Left ventricle myocardium inferior (tissue), 1 donor: Measurements from ENCODE around the gene UNC13B. TPM values are rescaled to one million over a fixed set of nuclear protein-coding genes. Genes with fewer than 3 reads are reported as not detected.
"Not testable (repeated sequence)": the region's sequence is repeated elsewhere in the genome, so short reads cannot be mapped to it uniquely, and the experiment has no call there.

ENCODE experiments used
- DNase-seq: peaks from one replicate; pipeline ENCODE4 v3.0.0-alpha.2; 2020
- H3K27ac ChIP-seq: fragments of 200-600 bp; replicated peaks from 2 replicates; pipeline ENCODE4 v1.8.0; 2021
- H3K27me3 ChIP-seq: fragments of 200-600 bp; 2 replicates; pipeline ENCODE4 v1.8.0; 2021; ENCODE audit warnings: low read depth
- H3K36me3 ChIP-seq: fragments of 200-600 bp; 2 replicates; pipeline ENCODE4 v1.8.0; 2021
- H3K4me1 ChIP-seq: fragments of 200-600 bp; 2 replicates; pipeline ENCODE4 v1.8.0; 2021
- H3K4me3 ChIP-seq: fragments of 200-600 bp; 2 replicates; pipeline ENCODE4 v1.8.0; 2021; ENCODE audit warnings: mild to moderate bottlenecking, moderate library complexity
- H3K9me3 ChIP-seq: fragments of 200-600 bp; replicated peaks from 2 replicates; pipeline ENCODE4 v1.8.0; 2021
- intact Hi-C: fragments of 100-400 bp; cut with micrococcal nuclease; formaldehyde crosslinking; loops from one replicate; pipeline ENCODE4 v1.11.0; 2022
- total RNA-seq: library from RNA; stranded (reverse); fragmentation: NEBNext Ultra II Directional; extraction: Animal tissue kit (Norgen Biotek cat#: 25700); gene quantifications from one replicate; pipeline ENCODE4 v1.2.1, GENCODE V29; 2021
- TF ChIP-seq, protein P1 (sequence below): fragments of 200-600 bp; IDR thresholded peaks from 2 replicates; pipeline ENCODE4 v1.8.0; 2021; ENCODE audit warnings: antibody characterized with exemption, mild to moderate bottlenecking, borderline replicate concordance
- donor health status: DM: no; HTN: yes; CAD: no; lungs with severe emphysema.

Gene UNC13B
- total RNA-seq, 1 donor from 2014 or later: 21.6 TPM

DNA sequence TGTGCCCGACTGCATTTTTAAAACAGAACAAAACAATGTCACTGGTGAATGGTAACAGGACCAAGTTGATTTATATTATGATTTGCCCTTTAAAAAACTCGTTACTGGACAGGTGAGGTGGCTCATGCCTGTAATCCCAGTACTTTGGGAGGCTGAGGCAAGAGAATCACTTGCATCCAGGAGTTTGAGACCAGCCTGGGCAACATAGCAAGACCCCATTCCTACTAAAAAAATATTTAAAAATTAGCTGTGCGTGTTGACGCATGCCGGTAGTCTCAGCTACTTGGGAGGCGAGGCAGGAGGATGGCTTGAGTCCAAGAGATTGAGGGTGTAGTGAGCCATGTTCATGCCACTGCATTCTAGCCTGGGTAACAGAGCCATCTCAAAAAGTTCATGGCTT is 7.2 kb downstream of the UNC13B start:
- H3K36me3 ChIP-seq: no peaks in the 10 kb centered on the region
- no peaks in the 10 kb centered on the region for H3K9me3 ChIP-seq
- H3K27ac ChIP-seq: no peak overlapping the region
- H3K4me1 ChIP-seq: peaks cover 35% of the 10 kb centered on the region
- TF ChIP-seq, protein P1, sequence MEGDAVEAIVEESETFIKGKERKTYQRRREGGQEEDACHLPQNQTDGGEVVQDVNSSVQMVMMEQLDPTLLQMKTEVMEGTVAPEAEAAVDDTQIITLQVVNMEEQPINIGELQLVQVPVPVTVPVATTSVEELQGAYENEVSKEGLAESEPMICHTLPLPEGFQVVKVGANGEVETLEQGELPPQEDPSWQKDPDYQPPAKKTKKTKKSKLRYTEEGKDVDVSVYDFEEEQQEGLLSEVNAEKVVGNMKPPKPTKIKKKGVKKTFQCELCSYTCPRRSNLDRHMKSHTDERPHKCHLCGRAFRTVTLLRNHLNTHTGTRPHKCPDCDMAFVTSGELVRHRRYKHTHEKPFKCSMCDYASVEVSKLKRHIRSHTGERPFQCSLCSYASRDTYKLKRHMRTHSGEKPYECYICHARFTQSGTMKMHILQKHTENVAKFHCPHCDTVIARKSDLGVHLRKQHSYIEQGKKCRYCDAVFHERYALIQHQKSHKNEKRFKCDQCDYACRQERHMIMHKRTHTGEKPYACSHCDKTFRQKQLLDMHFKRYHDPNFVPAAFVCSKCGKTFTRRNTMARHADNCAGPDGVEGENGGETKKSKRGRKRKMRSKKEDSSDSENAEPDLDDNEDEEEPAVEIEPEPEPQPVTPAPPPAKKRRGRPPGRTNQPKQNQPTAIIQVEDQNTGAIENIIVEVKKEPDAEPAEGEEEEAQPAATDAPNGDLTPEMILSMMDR: no peak
- intact Hi-C loops: no loop called here
- no peak for DNase-seq
- no peak overlapping the region for H3K4me3 ChIP-seq
- H3K27me3 ChIP-seq: no peaks in the 10 kb centered on the region

DNA sequence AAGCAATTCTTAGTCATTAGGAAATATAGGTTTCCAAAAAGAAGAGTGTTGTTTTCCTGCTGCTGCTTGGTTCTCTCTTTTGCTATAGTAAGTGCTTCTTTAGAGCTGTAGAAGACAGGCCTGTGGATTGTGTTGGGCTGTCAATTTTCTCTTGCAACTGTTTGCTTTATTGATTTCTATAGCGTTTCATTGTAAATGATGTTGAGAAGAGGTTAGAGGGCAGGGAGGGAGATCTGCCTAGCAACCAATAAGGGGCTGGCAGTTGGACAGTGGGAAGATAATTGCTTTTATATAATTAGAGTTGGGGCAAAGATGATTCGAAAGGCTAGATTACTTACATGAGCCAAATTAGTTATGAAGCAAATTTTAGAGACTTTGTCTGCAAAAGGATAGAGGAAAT is 11.1 kb downstream of the UNC13B start:
- DNase-seq: no peak
- intact Hi-C loops: no loop called here
- Histone ChIP-seq H3K4me1 (peaks cover 18% of the 10 kb centered on the region), H3K36me3 (no peaks in the 10 kb centered on the region), H3K27ac (no peak overlapping the region), H3K27me3 (no peaks in the 10 kb centered on the region), H3K9me3 (no peaks in the 10 kb centered on the region), H3K4me3 (no peak overlapping the region)
- TF ChIP-seq, protein P1: no peak

DNA sequence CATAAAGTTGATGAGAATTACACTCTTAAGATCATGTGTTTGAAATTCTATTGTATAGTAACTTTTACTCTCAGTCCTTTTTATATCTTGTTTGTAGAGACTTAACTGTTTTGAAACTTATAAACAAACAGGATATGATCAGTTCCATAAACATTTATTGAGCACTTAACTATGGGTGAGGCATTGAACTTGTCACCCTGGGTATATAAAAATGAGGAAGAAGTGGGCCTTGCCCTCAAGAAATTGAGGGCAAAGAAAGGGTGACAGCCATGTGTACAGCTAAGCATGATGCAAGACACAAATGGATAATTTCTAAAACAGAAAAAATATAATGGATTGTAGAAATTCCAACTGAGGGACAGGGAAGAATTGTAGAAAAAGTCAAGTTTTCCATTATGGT is 15.7 kb downstream of the UNC13B start:
- DNase-seq: no peak
- H3K27me3 ChIP-seq: no peaks in the 10 kb centered on the region
- H3K4me1 ChIP-seq: peaks cover 23% of the 10 kb centered on the region
- H3K9me3 ChIP-seq: peaks cover 9% of the 10 kb centered on the region
- no peak overlapping the region for H3K4me3 ChIP-seq
- no peak overlapping the region for H3K27ac ChIP-seq
- TF ChIP-seq, protein P1: no peak
- no peaks in the 10 kb centered on the region for H3K36me3 ChIP-seq
- intact Hi-C loops: no loop called here

DNA sequence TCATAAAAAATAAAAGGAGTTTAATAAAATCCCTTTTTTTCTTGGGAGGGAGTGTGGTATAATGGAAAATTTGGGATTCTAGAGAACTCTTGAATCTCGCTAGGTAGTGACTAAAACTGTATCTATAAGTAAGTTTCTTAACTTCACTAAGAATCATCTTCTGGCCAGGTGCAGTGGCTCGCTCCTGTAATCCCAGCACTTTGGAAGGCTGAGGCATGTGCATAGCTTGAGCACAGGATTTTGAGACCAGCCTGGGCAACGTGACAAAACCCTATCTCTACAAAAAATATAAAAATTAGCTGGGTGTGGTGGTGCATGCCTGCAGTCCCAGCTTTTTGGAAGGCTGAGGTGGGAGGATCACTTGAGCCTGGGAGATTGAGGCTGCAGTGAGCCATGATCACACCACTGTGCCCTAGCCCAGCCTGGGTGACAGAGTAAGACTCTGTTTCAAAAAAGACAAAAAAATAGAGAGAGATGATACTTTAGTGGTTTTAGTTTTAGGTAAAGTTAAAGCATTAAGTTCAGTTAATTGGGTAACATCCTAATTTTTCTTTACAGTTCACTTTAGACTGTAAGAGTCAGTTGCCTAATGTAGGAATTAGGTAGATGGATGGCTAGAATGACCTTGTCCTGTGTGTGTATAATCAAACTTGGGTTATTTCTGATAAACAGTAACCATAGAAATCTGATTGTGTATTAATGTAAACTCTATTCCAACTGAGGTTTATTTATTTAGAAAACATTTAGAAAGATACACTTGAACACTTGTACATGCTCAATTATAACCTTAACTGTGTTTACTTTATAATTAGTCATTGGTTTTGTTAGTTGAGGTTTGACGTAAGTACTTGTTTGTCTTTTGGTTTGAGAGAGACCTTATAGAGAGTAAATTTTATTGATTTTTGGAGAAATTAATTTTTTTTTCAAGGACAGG is 17.8 kb downstream of the UNC13B start:
- Histone ChIP-seq H3K36me3 (no peaks in the 10 kb centered on the region), H3K4me1 (peaks cover 15% of the 10 kb centered on the region), H3K27me3 (no peaks in the 10 kb centered on the region), H3K27ac (no peak overlapping the region), H3K4me3 (no peak overlapping the region), H3K9me3 (peaks cover 9% of the 10 kb centered on the region)
- TF ChIP-seq, protein P1: no peak
- no peak for DNase-seq
- intact Hi-C loops: no loop called here

DNA sequence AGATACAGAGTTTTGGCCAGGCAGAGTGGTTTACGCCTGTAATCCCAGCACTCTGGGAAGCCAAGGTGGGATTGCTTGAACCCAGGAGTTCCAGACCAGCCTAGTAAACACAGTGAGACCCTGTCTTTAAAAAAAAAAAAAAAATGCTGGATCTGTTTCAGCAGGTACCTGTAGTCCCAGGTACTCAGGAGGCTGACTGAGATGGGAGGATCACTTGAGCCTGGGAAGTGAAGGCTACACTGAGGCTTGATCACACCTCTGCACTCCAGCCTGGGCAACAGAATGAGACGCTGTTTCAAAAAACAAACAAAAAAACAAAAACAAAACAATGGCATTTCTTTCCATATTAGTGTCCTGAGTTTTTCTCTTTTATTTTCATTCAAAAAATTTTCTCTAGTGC is 19.0 kb downstream of the UNC13B start:
- Histone ChIP-seq H3K4me3 (no peak overlapping the region), H3K36me3 (no peaks in the 10 kb centered on the region), H3K4me1 (peaks cover 15% of the 10 kb centered on the region), H3K27me3 (no peaks in the 10 kb centered on the region), H3K9me3 (peaks cover 9% of the 10 kb centered on the region), H3K27ac (no peak overlapping the region)
- intact Hi-C loops: no loop called here
- DNase-seq: no peak
- TF ChIP-seq, protein P1: no peak

DNA sequence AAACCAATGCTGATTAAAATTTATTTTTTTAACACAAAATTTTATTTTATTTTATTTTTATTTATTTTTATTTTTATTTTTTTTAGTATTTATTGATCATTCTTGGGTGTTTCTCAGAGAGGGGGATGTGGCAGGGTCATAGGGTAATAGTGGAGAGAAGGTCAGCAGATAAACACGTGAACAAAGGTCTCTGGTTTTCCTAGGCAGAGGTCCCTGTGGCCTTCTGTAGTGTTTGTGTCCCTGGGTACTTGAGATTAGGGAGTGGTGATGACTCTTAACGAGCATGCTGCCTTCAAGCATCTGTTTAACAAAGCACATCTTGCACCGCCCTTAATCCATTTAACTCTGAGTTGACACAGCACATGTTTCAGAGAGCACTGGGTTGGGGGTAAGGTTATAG is 20.6 kb downstream of the UNC13B start:
- H3K4me3 ChIP-seq, H3K36me3 ChIP-seq, H3K9me3 ChIP-seq, intact Hi-C loops, DNase-seq, H3K27me3 ChIP-seq: not testable (repeated sequence)
- peaks cover 15% of the 10 kb centered on the region for H3K4me1 ChIP-seq
- peak overlapping the region; percentile 6 for H3K27ac ChIP-seq

DNA sequence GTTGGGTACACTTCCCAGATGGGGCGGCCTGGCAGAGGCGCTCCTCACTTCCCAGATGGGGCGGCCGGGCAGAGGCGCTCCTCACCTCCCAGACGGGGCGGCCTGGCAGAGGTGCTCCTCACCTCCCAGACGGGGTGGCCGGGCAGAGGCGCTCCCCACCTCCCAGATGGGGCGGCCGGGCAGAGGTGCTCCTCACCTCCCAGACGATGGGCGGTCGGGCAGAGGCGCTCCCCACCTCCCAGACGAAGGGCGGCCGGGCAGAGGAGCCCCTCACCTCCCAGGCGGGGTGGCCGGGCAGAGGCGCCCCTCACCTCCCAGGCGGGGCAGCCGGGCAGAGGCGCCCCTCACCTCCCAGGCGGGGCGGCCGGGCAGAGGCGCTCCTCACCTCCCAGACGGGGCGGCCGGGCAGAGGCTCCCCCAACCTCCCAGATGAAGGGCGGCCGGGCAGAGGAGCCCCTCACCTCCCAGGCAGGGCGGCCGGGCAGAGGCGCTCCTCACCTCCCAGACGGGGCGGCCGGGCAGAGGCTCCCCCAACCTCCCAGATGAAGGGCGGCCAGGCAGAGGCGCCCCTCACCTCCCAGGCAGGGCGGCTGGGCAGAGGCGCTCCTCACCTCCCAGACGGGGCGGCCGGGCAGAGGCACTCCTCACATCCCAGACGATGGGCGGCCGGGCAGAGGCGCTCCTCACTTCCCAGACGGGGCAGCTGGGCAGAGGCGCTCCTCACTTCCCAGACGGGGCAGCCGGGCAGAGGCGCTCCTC is 21.4 kb downstream of the UNC13B start:
- H3K36me3 ChIP-seq, DNase-seq, intact Hi-C loops, H3K27ac ChIP-seq, H3K4me3 ChIP-seq, H3K9me3 ChIP-seq, H3K27me3 ChIP-seq: not testable (repeated sequence)
- peaks cover 15% of the 10 kb centered on the region for H3K4me1 ChIP-seq

DNA sequence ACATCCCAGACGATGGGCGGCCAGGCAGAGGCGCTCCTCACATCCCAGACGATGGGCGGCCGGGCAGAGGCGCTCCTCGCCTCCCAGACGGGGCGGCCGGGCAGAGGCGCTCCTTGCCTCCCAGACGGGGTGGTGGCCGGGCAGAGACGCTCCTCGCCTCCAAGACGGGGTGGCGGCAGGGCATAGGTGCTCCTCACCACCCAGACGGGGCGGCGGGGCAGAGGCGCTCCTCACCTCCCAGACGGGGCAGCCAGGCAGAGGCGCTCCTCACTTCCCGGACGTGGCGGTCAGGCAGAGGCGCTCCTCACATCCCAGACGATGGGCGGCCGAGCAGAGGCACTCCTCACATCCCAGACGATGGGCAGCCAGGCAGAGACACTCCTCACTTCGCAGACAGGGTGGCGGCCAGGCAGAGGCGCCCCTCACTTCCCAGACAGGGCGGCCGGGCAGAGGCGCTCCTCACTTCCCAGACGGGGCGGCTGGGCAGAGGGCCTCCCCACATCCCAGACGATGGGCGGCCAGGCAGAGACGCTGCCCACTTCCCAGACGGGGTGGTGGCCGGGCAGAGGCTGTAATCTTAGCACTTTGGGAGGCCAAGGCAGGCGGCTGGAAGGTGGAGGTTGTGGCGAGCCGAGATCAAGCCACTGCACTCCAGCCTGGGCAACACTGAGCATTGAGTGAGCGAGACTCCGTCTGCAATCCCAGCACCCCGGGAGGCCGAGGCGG is 22.1 kb downstream of the UNC13B start:
- DNase-seq, H3K27ac ChIP-seq, H3K27me3 ChIP-seq, H3K9me3 ChIP-seq, intact Hi-C loops, H3K36me3 ChIP-seq, H3K4me3 ChIP-seq: not testable (repeated sequence)
- H3K4me1 ChIP-seq: peaks cover 15% of the 10 kb centered on the region
